ENCODE measurements around the gene VAV3. TPM values are rescaled to one million over a fixed set of nuclear protein-coding genes. Genes with fewer than 3 reads are reported as not detected.

VAV3 gene
- polyA plus RNA-seq, 1 experiment: not detected

- Histone ChIP-seq H3K27me3 (ENCODE audit: control insufficient read depth, insufficient read depth, low read length) (no peaks in the 10 kb centered on the region), H3K4me3 (ENCODE audit: low read depth, low read length) (no peak overlapping the region), H3K36me3 (ENCODE audit: control insufficient read depth, insufficient read depth, low read length) (no peaks in the 10 kb centered on the region)
- no peak for DNase-seq (ENCODE audit: low read depth)
- TF ChIP-seq CTCF (IDR thresholded peaks at IDR 0.05; ENCODE audit: insufficient read depth, low read depth, low read length): no peak
- POLR2A ChIA-PET: no interaction called here
- CTCF ChIA-PET: interaction anchor here (1.4 kb wide), 1 partner anchor 12 kb away, joined by 5 read pairs; no protein-coding TSS in a partner anchor
These were observed 284.4 kb downstream of the VAV3 start for GRCh38 chr1:107680579-107680985.

GRCh38 chr1:107679411-107679953 is 285.5 kb downstream of the VAV3 start:
- DNase-seq (ENCODE audit: low read depth): no peak
- no peak for TF ChIP-seq CTCF (IDR thresholded peaks at IDR 0.05; ENCODE audit: insufficient read depth, low read depth, low read length)
- H3K36me3 ChIP-seq (ENCODE audit: control insufficient read depth, insufficient read depth, low read length): no peaks in the 10 kb centered on the region
- ChIA-PET POLR2A (no interaction called here), CTCF (no interaction called here)
- no peaks in the 10 kb centered on the region for H3K27me3 ChIP-seq (ENCODE audit: control insufficient read depth, insufficient read depth, low read length)
- no peak overlapping the region for H3K4me3 ChIP-seq (ENCODE audit: low read depth, low read length)

- no peaks in the 10 kb centered on the region for H3K36me3 ChIP-seq (ENCODE audit: control insufficient read depth, insufficient read depth, low read length)
- no peak overlapping the region for H3K4me3 ChIP-seq (ENCODE audit: low read depth, low read length)
- no peak for TF ChIP-seq CTCF (IDR thresholded peaks at IDR 0.05; ENCODE audit: insufficient read depth, low read depth, low read length)
- no peak for DNase-seq (ENCODE audit: low read depth)
- no peaks in the 10 kb centered on the region for H3K27me3 ChIP-seq (ENCODE audit: control insufficient read depth, insufficient read depth, low read length)
- ChIA-PET CTCF (no interaction called here), POLR2A (no interaction called here)
These were observed 286.0 kb downstream of the VAV3 start for GRCh38 chr1:107678993-107679392.

- DNase-seq (ENCODE audit: low read depth): no peak
- Histone ChIP-seq H3K27me3 (ENCODE audit: control insufficient read depth, insufficient read depth, low read length) (no peaks in the 10 kb centered on the region), H3K36me3 (ENCODE audit: control insufficient read depth, insufficient read depth, low read length) (no peaks in the 10 kb centered on the region), H3K4me3 (ENCODE audit: low read depth, low read length) (no peak overlapping the region)
- TF ChIP-seq CTCF (IDR thresholded peaks at IDR 0.05; ENCODE audit: insufficient read depth, low read depth, low read length): no peak
- POLR2A ChIA-PET: no interaction called here
- CTCF ChIA-PET: no interaction called here
These were observed 287.3 kb downstream of the VAV3 start for GRCh38 chr1:107677697-107678096.

- no peak for DNase-seq (ENCODE audit: low read depth)
- ChIA-PET CTCF (no interaction called here), POLR2A (no interaction called here)
- H3K27me3 ChIP-seq (ENCODE audit: control insufficient read depth, insufficient read depth, low read length): no peaks in the 10 kb centered on the region
- H3K36me3 ChIP-seq (ENCODE audit: control insufficient read depth, insufficient read depth, low read length): no peaks in the 10 kb centered on the region
- TF ChIP-seq CTCF (IDR thresholded peaks at IDR 0.05; ENCODE audit: insufficient read depth, low read depth, low read length): no peak
- H3K4me3 ChIP-seq (ENCODE audit: low read depth, low read length): no peak overlapping the region
These were observed 290.5 kb downstream of the VAV3 start for GRCh38 chr1:107674486-107674885.

Data from BJ (cell line).